CD1c-positive myeloid dendritic cell (primary cell): Measurements from ENCODE around the gene CUZD1.

Source experiments
- DNase-seq: peaks from one replicate; pipeline ENCODE4 v3.0.0-alpha.2; 2016; ENCODE audit errors: extremely low spot score

CUZD1 gene

DNA sequence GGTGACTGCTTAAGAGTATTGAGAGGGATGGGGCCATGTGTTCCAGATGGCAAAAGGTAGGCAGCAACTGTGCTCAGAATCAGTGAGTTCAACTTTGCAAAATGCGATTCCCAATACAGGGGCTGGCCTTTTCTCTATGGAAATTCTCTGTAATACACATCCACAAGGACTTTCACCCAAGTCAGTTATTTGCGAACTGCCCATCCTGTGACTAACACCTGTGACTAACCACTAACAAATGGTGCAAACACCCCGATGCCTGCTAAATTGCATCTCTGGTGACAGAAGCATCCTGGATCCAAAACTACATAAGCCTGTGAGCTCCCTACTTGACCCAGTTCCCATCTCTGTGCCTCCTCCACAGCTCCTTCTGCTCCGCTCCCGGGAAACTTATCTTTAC lies 9.0 kb upstream of the CUZD1 start:
- no peak for DNase-seq

DNA sequence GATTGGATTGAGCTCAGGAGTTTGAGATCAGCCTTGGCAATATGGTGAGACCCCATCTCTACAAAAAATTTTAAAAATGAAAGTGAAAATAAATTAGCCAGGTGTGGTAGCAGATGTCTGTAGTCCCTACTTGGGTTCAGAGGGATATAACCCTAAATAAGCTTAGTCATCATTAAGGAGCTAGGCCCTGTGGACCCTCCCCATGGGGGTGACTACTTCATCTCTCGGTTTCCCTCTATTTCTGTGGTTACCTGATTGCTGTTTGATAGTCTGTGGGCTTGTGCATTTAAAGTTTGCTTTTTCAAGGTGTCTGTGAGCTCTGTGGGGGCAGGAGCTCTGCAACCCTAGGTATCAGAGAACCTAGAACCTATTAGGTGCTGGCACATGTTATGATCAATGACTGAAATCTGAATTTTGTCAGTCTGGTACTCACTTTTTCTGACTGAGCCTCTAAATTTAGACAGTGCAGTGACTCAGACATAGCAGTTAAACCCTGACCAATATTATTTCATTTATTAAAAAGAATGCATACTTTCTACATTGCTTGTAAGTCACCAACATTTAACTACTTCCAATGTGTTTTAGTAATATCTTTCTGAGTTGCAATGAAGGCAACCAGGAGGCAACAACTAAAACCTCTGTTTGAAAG lies 8.1 kb upstream of the CUZD1 start:
- DNase-seq, result no peak

DNA sequence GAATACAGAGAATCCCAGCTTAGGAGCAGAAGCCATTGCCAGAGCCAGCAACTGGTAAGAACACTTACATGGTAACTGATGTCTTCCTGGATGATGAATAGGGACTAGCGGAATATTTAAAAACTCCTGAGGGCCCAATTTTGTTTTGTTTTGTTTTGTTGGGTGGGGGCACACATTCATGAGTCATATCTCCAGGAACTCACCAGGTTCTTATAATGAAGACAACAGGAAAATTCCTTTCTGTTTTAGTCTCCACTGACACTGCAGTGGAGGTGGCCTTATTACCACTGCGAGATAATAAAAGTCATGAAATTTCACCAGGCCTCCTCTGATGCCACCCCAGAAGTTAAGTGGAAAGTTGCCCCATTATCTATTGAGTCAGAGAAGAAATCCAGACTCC lies 6.6 kb upstream of the CUZD1 start:
- no peak for DNase-seq

DNA sequence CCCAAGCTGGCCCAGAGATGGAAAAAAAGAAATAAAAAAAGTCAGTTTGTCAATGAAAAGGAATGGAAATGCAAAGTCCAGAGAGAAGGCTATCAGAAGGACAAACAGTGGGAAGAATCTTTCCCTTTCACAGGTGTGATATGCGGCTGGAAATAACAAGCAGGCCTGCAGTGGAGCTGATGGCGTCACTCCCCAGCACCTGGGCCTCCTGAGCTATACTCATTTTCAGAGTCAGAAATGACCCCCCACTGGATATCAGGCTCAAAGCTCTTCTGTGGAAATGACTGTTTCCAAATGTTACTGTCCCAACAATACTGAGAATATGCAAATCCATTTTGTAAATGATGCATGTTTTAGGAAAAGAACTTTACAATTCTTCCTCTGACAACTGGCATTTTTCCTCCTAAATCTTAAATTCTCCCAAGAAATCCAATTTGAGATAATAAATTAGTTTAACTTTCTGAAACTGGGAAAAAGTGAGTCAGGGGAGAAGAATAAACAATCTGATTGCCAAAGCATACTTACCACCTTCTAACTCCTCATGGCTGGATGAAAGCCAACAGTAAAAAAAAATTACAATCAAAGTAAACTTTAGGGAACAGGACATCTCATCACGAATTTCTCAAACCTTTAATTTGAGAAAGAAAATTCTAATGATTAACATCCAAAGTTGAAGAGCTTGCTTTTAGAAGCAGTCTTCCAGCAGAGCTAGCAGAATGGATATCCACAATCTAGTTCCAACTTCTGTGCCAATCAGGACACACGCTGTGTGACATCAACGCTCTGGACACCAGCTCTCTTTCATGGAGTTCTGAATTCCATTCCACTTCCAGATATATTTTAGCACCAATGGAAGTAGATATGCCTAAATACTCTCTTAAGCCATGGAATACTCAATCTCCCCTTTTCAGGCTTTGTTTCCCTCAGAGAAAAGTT lies 5.3 kb upstream of the CUZD1 start:
- DNase-seq, result no peak

DNA sequence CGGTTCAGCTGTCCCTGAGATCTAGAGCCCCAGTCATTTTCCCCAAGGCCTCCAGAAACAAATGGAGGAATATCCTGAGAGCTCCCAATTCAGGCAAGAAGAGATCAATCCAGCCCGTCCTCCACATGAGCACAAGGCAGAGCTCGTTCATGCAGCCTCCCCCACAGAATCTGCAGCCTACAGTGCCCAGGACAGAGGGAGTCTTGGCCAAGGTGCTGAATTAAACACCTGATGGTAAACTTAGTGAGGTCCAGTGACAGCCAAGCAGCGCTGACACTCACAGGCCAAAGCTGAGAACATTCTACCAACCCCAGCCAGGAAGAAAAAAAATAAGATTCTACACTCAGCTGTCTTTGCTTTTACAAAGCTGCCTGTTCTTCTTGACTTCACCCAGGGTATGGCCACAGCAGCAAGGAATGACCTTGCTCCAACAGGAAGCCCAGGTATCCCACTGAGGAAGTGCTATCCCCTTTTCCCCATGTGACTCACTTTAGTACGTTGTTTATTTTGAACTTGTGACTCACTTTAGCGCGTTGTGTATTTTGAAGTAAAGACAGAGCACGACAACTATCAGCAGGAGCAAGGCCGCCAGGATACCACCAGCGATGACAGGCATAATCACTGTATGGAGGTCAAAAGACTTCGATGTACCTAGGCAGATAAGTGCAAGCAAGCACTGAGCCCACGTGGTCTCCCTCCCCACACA lies 4.4 kb upstream of the CUZD1 start:
- no peak for DNase-seq

DNA sequence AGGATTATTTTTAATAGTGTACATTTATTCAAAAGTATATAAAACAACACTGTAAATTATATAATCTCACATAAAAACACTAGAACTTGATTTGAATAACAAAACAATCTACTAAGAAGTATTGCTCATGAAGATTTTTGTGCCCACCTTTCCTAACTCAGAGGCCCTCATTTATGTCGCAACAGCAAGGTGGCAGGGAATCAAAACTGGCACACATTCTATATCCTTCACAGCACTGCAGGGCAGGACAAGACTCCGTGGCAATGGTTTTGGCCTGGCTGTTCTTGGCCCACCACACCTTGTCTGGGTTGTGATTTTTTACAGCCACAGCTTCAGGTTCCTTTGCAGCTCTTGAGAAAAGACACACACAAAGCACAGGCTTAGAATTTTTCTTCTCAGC lies 3.4 kb upstream of the CUZD1 start:
- no peak for DNase-seq

DNA sequence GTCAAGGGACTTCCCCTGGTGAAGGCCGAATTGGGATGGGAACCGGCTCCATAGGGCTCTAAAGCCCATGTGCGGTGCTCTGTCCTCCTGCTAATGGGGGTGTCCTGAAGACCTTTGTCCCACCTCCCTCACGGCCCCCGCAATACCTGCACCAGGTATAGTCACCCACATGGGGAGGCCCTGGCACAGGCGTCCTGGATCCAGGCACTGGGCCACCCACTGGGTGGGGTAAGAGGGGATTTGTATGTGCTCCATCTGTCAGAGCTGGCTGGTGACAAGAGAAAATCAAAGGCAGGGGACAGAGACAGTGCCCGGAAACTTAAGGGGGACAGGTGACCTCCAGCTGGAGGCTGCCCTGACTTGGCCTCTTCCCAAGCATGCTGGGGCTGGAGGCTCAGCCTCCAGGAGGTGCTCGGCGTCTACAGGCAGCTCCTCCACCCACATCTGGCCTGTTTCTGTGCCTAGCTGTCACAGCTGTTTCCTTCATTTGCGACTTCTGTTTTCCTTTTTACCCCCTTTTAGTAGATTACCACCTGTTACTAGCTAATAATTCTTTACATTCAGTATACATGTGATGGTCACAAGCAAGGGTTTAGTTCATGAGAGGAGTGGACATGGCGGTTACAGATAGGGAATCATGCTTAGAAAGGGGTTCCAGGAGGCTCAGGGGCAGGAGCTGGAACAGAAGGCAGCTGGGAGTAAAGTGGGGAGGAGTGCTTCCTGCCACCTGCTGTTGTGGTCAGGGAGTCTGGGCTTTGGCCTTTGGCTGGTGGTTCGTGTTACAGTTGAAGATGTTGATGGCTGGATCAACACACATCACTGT lies 2.3 kb upstream of the CUZD1 start:
- no peak for DNase-seq

DNA sequence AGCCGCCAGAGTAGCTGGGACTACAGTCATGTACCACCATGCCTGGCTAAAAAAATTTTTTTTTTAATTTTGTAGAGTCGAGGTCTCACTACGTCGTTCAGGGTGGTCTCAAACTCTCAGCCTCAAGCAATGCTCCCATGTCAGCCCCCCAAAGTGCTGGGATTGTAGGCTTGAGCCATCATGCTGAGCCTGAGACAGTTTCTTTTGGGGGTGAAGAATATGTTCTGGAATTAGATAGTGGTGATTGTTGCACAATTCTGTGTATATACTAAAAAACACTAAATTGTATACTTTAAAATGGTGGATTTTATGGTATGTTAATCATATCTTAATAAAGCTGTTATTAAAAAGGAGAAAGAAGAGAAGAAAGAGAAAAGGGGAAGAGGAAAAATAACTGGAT lies 1.5 kb downstream of the CUZD1 start:
- no peak for DNase-seq

DNA sequence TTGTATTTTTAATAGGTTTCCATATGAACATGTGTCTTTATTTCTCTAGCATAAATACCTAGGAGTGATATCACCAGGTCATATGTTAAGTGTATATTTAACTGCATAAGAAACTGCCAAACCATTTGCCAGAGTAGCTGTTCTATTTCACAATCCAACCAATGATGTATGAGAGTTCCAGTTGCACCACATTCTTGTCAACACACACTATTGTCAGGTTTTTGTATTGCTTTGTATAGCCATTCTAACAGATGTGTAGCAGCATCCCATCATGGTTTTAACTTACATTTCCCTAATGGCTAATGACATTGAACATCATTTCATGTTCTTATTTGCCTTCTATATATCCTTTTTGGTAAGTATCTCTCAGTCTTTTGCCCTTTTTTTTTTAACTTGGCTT lies 4.1 kb downstream of the CUZD1 start:
- DNase-seq, result no peak

DNA sequence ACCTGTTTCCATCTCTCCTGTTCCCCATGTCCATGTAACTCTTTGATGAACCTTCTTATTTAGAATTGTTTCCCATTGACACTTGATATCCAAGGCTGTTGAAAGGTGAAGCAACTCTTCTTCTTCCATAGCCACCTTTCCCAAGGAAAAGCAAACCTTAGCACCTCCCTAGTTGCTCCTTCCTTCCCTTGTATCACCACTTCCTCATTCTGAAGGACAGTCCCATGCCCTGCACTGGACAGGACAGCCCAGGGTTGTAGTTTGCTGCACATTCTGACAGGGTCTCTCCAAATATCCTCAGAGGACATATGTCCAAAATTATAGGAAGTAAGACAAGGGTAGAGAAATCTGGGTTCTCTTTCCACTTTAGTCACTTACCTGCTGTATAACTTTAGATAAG lies 6.2 kb downstream of the CUZD1 start:
- DNase-seq, result no peak

DNA sequence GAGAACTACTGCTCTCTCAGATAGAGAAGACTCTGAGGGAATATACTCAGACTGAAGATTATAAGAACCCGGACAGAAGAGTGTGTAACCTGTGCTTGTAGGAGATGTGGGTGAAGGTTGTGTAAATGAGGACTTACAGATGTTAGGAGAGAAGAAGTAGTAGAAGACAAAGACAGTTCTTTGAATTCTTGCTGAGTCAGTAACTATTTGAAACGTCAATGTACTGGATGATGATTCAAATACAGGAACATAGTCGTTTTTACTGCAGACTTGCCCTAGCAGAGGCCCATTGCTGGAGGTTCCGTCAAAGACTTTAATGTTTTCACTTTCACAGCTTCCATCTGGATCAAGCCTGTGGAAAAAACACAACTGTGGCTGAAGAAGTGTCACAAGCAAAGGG lies 6.8 kb downstream of the CUZD1 start:
- DNase-seq, result no peak

DNA sequence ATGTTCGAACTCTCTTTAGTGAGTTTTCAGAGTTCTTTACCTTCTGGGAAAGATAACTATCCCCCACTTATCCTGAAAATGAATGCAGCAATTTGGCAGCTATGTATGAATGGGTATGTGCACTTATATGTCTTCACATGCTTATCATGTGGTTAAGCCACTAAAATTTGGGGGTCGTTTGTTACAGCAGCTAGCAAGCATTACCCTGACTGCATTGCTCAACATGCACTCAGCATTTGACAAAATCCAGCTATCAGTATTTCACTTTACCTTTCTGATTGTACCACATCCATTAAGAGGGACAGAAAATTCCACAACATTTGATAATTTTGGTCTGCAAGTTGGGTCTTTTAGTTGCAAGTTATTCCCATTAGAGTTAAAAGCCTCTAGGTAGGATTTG lies 9.7 kb downstream of the CUZD1 start:
- no peak for DNase-seq

DNA sequence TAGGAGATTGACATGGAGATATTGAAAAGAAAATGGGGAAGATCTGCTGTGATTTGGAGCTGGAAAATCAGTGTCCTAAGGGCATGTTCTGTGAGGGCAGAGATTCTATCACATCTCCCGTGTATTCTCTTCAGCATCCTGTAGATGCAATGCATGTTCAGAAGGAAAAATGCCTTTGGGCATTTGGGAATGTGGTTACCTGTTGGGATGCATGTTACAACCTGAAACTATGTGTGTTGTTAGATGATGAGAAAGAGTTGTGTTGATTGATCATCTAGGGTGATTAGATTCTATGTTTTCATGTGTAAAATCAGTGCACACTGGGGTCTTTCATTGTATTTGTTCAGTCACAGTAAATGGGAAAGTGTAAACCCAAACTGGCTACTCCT lies 14.7 kb downstream of the CUZD1 start:
- DNase-seq, result no peak

DNA sequence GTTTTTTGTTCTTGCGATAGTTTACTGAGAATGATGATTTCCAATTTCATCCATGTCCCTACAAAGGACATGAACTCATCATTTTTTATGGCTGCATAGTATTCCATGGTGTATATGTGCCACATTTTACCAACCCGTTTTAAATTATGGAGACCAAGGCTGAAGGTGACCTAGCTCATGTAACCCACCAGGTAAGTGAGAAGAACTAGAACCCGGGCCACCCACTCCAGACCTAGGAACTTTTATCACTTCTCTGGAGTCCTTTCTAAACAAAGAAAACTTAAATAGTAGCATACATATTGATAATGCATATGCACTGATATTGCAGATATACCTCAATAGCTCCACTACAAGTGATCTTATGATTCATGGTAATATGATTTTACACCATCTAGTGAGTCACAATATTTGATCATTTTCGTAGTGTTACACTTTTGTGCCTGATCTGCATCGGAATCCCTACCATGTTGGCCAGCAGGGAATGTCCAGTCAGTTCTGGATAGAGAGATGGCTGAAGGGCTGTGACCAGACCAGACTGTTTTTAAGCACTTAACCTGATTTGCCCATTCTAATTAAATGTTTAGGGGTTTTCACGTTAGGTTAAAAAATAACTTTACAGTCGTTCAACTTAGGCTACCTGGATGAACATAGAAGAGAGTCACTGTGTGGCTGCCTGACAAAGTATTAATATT lies 15.2 kb downstream of the CUZD1 start:
- no peak for DNase-seq

DNA sequence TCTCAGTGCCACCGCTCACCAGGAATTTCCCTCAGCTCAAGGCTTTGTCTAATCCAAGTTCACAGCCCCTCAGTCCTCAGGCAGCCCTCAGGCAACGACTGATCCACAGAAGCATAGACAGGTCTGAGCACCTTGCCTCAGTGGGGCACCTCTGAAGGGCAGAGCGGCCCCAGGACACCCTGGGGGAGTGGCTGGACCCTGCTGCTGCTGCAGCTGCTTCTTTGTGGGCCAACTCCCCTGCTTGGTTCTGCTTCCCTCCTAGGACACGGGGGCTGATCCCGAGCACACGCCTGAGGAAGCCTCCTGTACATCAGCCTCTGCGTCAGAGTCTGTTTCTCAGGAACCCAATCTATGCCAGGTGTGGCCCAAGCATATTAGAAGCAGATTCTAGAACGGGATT lies 16.2 kb downstream of the CUZD1 start:
- no peak for DNase-seq

DNA sequence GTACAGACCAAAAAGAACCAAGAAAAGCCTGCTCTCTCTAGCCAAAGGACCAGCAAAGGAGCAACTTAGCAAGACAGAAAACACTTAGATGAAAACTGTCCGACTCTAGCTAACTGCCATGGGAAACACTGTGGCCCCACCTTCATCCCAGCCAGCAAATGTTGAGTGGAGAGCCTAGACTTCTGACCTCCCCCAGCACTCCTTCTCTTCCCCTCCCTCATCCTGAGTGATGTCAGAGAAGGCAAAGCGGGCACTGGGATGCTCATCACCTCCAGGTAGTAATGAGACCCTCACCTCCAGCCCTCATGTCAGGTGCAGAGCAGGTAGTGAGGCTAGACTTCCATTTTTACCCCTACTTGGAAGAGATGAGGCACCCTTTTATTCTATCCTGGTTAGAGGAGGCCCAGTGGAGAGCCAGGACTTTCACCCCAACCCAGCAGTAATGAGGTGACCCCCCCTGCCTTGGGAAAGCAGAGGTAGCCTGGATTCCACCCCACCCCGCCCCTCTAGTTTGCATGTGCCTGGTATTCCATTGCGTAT lies 16.9 kb downstream of the CUZD1 start:
- DNase-seq, result no peak

DNA sequence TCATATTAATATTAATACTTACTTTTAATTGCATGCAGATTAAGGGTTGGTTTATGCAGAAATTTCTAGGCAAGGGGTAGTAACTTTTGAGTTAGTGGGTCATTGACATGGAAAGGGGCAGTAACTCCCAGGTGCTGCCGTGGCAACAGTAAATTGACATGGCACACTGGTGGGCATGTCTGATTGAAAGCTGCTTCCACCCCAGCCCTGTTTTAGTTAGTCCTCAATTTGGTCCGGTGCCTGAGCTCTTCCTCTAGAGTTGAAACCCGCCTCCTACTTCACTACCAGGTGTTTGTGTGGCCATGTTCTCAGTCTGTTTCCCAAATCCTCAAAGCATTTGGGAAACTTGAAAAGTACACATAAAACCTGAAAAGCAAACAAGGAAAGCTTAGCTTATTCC lies 18.4 kb downstream of the CUZD1 start:
- DNase-seq, result no peak

DNA sequence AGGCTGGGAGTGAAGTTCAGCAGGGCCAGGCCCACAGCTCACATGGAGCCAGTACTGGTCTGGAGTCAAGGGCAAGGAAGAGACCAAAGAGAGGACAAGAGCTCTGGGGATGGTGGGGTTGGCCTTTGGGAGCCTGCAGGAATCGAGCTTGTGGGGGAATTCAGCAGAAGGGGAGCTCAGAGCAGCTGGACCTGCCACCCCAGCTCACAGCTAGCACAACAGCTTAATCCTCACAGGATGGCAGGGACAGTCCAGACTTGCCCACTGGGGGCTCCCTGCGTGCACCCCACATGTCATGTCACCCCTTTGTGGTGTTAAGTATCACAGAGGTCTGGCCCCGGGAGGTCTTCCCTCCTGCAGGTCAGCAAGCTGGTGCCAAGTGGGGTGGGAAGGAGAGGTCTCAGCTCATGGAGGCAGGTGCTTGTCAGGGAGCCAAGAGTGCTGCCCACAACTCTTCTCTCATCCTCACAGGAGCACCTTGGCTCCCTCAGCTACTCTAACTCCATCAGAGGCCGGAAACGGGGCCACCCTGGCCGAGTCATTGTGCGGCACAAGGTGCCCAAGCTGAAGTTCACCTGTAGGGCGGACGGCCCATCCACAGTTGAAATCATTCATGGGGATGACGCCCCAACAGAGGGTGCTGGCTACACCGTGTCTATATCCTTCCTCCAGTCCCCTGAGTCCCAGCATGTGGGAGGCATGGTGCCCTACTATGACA lies 22.5 kb downstream of the CUZD1 start:
- no peak for DNase-seq

DNA sequence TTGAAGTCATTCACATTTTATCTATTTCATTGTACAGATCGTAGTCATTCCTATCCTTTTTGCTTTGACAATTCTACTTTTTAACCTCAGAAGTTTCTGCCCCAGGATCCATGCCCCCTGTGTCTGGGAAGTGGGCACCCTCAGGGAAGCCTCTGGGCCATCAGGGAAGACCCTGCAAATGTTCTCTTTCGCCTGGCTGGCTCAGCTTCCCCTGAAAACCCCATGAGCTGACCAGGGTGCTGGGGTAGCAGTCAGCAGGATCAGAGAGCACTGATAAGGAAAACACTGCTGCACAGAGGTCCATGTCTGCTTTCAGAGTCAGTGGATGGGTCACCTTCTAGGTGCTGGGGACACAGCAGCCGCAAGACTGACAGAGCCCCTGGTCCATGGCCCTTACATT lies 23.8 kb downstream of the CUZD1 start:
- DNase-seq, result no peak

DNA sequence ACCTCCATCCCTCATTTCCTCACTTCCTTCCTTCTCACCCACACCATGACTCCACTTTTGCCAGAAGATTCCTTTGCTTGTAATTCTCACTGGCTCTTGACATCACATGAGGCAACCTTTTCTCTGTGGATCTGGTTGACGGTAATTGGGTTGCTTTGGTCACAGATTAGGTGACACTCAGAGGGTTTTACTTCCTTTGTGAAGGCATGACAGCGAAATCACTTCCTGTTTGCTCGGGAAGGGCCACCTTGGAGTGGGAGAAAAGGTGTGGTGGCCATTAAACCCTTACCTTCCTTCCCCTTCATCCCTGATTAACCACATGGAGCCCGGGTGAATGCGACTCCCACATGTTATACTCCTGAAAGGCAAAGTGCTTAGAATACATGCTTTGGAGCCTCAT lies 30.2 kb downstream of the CUZD1 start:
- DNase-seq, result no peak
